ENCODE measurements around the gene HEBP2.

DNA sequence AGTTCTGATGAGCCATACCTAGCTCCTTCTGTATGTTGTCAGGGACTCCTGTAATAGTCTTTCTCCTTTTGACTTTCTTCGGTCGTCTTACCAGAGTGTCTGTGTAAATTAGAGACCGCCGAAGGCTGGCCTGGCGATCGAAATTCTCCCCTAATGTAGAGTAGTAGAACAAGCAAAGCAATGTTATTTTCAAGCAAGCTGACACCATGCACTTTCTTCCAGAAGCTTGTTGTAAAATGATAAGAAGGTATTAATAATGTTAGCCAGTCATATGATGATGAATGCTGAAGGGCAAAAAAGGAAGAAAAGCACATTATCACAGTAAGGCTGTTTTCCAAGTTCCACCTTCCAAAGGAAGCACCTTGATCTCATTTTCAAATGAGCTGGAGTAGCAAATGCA is 37.9 kb downstream of the HEBP2 start:
- TF ChIP-seq ZZZ3 (CRISPR knock-in tag; IDR thresholded peaks at IDR 0.05; ENCODE audit: borderline replicate concordance) (no peak), JUN (CRISPR knock-in tag; IDR thresholded peaks at IDR 0.05) (no peak), MED13 (CRISPR knock-in tag; IDR thresholded peaks at IDR 0.05) (no peak), CTCF (CRISPR knock-in tag; IDR thresholded peaks at IDR 0.05) (no peak), HNF4A (CRISPR knock-in tag; IDR thresholded peaks at IDR 0.05) (no peak), ZKSCAN1 (IDR thresholded peaks at IDR 0.05; ENCODE audit: low read length) (no peak), ZFX (CRISPR knock-in tag; IDR thresholded peaks at IDR 0.05; ENCODE audit: low read depth) (no peak), JUNB (CRISPR knock-in tag; IDR thresholded peaks at IDR 0.05; ENCODE audit: borderline replicate concordance) (no peak), CAMTA2 (CRISPR knock-in tag; IDR thresholded peaks at IDR 0.05; ENCODE audit: borderline replicate concordance) (no peak), MED8 (CRISPR knock-in tag; IDR thresholded peaks at IDR 0.05; ENCODE audit: insufficient replicate concordance) (no peak), POLR2A (IDR thresholded peaks at IDR 0.05; ENCODE audit: insufficient read depth in 1 of 2, low read depth in 2 of 2, low read length in 2 of 2) (no peak)
- TF ChIP-seq, protein P1, sequence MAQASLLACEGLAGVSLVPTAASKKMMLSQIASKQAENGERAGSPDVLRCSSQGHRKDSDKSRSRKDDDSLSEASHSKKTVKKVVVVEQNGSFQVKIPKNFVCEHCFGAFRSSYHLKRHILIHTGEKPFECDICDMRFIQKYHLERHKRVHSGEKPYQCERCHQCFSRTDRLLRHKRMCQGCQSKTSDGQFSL (CRISPR knock-in tag; IDR thresholded peaks at IDR 0.05) = no peak
- TF ChIP-seq, protein P2, sequence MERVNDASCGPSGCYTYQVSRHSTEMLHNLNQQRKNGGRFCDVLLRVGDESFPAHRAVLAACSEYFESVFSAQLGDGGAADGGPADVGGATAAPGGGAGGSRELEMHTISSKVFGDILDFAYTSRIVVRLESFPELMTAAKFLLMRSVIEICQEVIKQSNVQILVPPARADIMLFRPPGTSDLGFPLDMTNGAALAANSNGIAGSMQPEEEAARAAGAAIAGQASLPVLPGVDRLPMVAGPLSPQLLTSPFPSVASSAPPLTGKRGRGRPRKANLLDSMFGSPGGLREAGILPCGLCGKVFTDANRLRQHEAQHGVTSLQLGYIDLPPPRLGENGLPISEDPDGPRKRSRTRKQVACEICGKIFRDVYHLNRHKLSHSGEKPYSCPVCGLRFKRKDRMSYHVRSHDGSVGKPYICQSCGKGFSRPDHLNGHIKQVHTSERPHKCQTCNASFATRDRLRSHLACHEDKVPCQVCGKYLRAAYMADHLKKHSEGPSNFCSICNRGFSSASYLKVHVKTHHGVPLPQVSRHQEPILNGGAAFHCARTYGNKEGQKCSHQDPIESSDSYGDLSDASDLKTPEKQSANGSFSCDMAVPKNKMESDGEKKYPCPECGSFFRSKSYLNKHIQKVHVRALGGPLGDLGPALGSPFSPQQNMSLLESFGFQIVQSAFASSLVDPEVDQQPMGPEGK (CRISPR knock-in tag; IDR thresholded peaks at IDR 0.05) = no peak
